GM12874 (cell line): ENCODE results near the gene DOCK9.

Source experiments
- CTCF ChIP-seq: IDR thresholded peaks from 2 replicates; pipeline ENCODE4 v1.5.1; 2011; ENCODE audit warnings: low read depth, mild to moderate bottlenecking, control low read depth, low read length, moderate library complexity; ENCODE audit not compliant: insufficient read depth

DOCK9 gene

GRCh38 chr13:98795220-98795619 lies 182.6 kb downstream of the DOCK9 start:
- no peak for TF ChIP-seq CTCF

- TF ChIP-seq CTCF: no peak
Observed at GRCh38 chr13:98794498-98794897, 183.4 kb downstream of the DOCK9 start.

- no peak for TF ChIP-seq CTCF
Observed at GRCh38 chr13:98792785-98793495, 184.9 kb downstream of the DOCK9 start.

GRCh38 chr13:98792321-98792720 lies 185.5 kb downstream of the DOCK9 start:
- no peak for TF ChIP-seq CTCF

DNA sequence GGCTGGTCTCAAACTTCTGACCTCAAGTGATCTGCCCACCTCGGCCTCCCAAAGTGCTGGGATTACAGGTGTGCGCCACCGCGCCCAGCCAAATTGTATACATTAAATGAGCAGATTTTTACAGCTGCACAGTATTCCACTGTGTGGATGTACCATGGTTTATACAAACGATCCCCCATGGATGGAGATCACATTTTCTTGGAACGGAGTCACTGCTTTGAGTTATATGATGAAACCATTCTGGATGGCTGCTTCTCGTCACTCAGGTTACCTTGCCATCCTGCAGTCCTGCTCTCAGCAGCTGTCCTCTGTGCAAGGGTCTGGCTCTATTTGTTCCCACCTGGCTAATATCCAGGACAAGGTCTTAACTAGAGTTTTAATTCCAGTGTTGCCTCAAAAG lies 186.3 kb downstream of the DOCK9 start:
- TF ChIP-seq CTCF: no peak

- no peak for TF ChIP-seq CTCF
Observed at GRCh38 chr13:98787996-98788395, 189.9 kb downstream of the DOCK9 start.

DNA sequence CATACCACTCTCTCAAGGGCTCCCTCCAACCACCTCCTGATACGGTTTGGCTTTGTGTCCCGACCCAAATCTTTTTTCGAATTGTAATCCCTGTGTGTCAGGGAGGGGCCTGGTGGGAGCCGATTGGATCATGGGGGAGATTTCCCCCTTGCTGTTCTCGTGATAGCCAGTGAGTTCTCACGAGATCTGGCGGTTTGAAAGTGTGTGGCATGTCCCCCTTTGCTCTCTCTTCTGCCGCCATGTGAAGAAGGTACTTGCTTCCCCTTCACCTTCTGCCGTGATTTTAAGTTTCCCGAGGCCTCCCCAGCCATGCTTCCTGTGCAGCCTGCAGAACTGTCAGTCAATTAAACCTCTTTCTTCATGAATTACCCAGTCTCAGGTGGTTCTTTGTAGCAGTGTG lies 190.7 kb downstream of the DOCK9 start:
- TF ChIP-seq CTCF: no peak

DNA sequence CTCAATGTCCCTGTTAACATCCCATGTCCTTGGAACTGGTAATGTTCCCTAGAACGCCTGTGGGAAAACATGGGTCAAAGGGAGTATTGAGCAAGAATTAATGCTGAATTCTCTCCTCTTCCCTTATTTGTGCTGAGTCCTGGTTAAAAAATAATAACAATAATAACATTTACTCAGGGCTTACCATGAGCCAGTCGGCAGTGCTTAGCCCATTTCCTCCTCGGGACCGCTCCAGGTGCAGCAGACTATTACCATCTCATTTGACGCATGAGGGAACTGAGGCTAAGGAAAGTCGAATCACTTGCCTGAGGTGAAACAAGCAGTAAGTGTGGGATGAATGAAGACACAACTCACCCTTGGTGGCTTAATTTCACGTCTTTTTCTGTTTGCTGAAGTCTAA lies 191.8 kb downstream of the DOCK9 start:
- no peak for TF ChIP-seq CTCF
